Hair follicular keratinocyte (primary cell): ENCODE data around the gene NABP2. TPM values are rescaled to one million over a fixed set of nuclear protein-coding genes. Genes with fewer than 3 reads are reported as not detected.

Experiments used
- total RNA-seq: library from RNA; depleted of rRNA; stranded (reverse); fragments of >200 nt; gene quantifications from 2 replicates; pipeline ENCODE4 v1.2.3, GENCODE V29; 2015

The NABP2 gene
- total RNA-seq = 33.0 and 54.3 TPM in 2 replicates

DNA sequence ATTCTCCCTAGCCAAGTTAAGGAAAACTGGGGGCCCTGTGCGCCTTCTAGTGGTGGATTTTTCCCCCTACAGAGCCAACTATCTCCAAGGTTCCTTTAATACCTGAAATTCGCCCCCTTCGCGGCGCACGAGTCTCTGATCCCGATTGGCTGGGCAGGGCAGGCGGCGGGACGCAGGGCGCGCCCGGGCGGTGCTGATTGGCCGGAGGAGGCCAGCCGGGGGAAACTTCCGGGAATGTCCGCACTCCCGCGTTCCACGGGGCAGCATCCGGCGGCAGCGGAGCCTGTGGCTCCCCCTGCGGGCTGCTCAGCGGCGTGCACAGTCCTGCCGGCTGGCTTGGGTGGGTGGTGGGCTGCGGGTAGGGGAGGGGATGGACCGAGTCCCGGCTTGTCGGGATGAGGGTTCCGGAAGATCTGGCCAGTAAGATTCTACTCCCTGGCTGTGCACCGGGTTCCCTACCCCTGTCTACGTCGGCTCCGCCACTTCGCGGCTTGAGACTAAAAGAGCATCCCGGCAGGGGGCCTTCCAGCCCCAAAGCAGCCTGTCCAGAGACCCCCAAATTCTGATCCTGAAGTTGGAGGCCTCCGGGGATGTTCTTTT lies at the start of gene NABP2:
NABP2 (plus strand) TSS at position 241 of the 600 bp plus-strand sequence. CDS start 515 bp downstream, outside the sequence.

DNA sequence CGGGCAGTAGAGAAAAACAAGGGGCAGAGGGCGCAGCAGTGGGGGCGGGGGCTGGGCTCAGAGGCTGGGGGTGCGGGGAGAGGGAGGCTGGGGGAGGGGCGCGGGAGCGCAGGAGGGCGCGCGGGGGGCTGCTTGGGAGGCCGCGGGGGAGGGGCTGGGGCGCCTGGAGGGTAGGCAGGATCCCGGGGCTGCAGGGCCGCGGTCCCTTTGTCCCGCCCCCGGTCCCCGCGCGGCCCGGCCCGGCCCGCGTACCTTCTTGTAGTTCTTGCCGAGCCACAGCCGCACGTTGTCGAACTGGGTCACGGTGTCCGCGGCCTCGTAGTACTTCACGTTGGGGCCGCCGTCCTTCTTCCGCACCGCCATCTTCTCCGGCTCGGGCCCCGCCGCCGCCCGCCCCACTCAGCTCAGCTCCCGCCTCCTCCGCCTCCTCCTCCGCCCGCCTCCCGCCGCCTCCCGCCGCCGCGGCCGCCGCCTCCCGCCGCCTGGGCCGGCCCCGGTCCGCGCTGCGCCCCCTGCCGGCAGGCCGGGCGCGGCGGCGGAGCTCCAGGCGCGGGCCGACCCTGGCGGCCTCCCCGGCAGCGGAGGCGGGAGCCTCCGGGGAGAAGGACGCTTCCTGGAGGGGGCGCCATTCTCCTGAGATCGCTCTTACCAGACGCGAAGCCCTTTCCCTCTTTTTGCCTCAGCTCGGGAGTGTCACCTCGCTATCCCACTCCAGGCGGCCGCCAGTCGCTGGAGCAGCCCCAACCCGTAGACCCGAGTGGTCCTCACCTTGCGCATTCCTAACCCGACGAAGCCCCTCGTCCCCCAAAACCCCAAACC lies 34.8 kb upstream of the NABP2 start, which contains the start of gene SMARCC2:
SMARCC2 (minus strand) TSS at position 385 of the 819 bp plus-strand sequence; CDS start at position 363, 22 bp downstream.

DNA sequence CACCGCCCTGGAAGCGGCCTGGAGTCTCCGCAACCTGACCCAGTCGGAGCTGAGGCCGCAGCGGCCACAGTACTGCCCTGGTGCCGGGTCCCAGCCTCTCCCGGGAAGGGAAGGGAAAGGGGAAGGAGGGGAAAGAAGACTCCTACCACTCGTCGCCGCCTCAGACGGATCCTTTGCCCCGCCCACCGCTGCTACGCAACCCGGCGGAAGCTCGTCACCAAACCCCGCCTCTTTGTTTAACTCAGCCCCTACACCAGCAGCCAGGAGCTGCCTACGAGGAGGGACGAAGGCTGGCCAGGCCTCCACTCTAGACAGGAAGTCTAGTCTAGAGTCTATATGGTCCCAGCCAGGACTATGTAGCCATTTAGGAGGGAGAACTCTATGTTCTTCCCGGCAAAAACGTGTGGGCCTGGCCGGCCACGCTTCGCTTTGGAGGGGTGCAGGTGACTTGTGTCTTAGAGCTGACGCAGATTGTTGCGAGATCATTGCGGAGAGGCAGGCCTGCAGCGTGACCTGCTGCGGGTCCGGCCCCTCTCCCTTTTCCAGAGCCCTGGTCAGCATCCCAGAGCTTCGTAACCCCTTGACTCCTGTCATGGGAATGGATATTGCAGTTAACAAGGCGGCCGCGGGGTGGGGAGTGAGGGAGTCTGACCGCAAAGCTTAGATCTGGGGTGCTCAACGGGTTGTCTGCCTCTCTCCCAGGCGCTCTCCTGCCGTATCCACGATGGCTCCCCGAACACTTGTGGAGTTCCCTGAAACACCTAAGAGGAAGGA lies 2.2 kb upstream of the NABP2 start, which contains the start of gene RNF41:
RNF41 (minus strand) TSS at position 166 of the 774 bp plus-strand sequence. CDS start 7,875 bp downstream, outside the sequence.

DNA sequence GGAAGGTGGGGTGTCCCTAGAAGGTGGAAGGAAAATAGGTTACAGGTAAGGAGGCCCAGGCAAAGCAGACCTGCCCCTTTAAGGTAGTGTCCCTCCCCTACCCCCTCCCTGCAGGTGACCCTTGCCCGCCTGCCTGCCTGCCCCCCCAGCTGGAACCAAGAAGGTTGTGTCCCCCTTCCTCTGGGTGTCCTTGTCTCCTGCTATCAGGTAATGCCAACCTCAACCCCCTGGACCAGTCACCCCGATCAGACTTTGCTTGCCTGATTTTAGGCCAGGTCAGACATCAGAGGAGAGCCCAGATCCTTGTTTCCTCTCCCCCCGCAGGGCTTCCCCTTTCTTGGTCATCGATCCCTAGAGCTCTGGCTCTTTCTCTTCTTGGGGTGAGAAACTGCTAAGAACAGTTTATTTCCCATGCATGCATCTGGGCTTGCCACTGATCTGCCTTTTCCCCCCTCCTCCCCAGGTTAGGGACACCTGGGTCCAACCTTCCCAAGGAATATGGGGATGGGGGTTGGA lies 5.8 kb downstream of the NABP2 start, which contains the start of gene SLC39A5:
SLC39A5 (plus strand) TSS at position 136 of the 516 bp plus-strand sequence. CDS start 1,224 bp downstream, outside the sequence.

DNA sequence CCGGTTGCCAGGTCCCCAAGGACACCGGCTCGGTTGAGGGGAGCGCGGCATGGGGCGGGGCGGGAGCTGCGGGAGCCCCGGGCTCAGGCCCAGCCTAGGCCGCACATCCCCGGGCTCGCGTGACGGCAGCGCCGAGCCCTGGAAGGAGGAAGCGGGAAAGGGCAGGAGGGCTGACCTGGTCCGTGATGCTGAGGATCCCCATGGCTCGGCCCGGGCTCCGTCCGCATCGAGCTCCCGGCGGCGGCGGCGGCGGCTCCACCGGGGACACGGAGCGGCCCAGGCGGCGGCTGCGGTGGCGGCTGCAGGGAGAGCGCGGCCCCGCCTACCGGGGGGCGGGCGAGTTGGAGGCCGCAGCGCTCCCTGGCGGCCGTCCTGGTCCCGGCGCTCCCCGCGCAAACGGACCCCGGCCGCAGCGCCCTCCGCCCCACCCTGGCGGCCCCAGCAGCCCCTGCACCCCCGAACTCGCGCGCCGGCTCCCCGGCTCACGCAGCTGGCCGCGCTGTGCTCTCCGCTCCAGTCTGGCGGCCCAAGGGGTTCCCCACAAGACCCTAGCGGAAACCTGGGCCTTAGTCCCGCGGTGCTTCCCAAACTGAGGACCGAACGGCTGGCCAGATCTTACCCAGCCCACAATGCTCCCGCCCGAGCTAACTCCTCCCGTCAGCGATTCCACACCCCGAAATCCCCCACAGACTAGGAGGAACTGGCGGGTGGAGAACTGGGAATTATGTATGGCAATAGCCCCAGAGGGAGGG lies 34.1 kb downstream of the NABP2 start, which contains the start of gene ANKRD52:
ANKRD52 (minus strand) TSS at position 317 of the 752 bp plus-strand sequence; CDS start at position 202, 115 bp downstream.

DNA sequence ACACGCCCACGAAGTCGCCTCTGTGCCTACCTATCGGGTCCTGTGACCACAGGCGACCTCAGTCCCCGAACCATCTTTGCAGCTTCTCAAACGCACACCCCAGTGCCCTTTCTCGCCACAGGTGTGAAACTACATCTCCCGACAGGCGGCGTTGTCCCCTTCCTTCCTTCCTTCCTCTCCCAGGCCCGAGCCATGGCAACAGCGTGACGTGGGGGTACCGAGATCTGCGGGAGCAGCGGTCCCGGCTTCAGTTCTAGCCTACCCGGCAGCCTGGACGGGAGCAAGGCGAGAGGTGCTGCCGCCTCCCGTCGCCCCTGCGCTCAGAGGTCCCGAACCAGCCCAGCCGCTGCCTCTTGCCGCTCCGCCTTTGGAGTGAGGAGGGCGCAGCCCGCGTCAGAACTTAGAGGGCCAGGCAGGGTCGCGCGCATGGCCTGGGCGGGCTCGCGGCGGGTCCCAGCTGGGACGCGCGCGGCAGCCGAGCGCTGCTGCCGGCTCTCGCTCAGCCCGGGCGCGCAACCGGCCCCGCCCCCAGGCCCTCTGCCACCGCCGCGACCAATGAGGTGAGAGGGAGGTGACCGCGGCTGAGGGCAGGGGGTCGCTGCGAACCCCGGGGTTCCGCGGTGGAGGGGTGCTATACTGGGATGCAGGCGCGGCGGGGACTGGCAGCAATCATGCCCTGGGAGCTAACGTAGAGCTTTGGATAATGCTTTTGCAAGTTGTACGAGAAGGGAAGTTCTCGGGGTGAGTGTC lies 42.7 kb downstream of the NABP2 start, which contains the start of gene COQ10A:
COQ10A (plus strand) TSS at position 250 of the 750 bp plus-strand sequence; CDS start at position 427, 177 bp downstream.

Other genes with a start within 250 kb of the NABP2 start
- 8.3 and 11.2 TPM in 2 replicates for gene SUOX, start 227.1 kb upstream of the NABP2 start, total RNA-seq
- 0.94 and 2.2 TPM in 2 replicates for gene IKZF4, start 203.3 kb upstream of the NABP2 start, total RNA-seq
- gene RPS26, start 182.4 kb upstream of the NABP2 start, total RNA-seq = 1,053 and 1,704 TPM in 2 replicates
- gene ERBB3, start 144.2 kb upstream of the NABP2 start, total RNA-seq = 6.2 and 14.0 TPM in 2 replicates
- 183 and 356 TPM in 2 replicates for gene PA2G4, start 119.8 kb upstream of the NABP2 start, total RNA-seq
- gene RPL41, start 107.7 kb upstream of the NABP2 start, total RNA-seq = 4,093 and 5,143 TPM in 2 replicates
- gene ZC3H10, start 106.1 kb upstream of the NABP2 start, total RNA-seq = 0.62 and 3.8 TPM in 2 replicates
- 176 and 198 TPM in 2 replicates for gene ESYT1, start 96.1 kb upstream of the NABP2 start, total RNA-seq
- gene MYL6B, start 71.8 kb upstream of the NABP2 start, total RNA-seq = 41.4 and 72.2 TPM in 2 replicates
- 1,992 and 2,124 TPM in 2 replicates for gene MYL6, start 66.0 kb upstream of the NABP2 start, total RNA-seq
- 18.7 and 24.4 TPM in 2 replicates for gene SMARCC2, start 34.9 kb upstream of the NABP2 start, total RNA-seq
- 37.4 and 58.7 TPM in 2 replicates for gene RNF41, start 2.4 kb upstream of the NABP2 start, total RNA-seq
- not detected in 2 replicates for gene SLC39A5, start 5.7 kb downstream of the NABP2 start, total RNA-seq
- 11.9 and 14.2 TPM in 2 replicates for gene ANKRD52, start 34.0 kb downstream of the NABP2 start, total RNA-seq
- 4.8 TPM in 2 replicates for gene COQ10A, start 42.6 kb downstream of the NABP2 start, total RNA-seq
- gene CS, start 76.0 kb downstream of the NABP2 start, total RNA-seq = 106 and 130 TPM in 2 replicates
- 85.5 and 113 TPM in 2 replicates for gene CNPY2, start 91.6 kb downstream of the NABP2 start, total RNA-seq
- gene PAN2, start 109.7 kb downstream of the NABP2 start, total RNA-seq = 9.7 and 17.5 TPM in 2 replicates
- gene IL23A, start 114.5 kb downstream of the NABP2 start, total RNA-seq = 2.7 and 5.5 TPM in 2 replicates
- 40.0 and 64.2 TPM in 2 replicates for gene STAT2, start 135.8 kb downstream of the NABP2 start, total RNA-seq
- gene APOF, start 138.5 kb downstream of the NABP2 start, total RNA-seq = not detected in 2 replicates
- gene TIMELESS, start 225.1 kb downstream of the NABP2 start, total RNA-seq = 9.2 and 23.6 TPM in 2 replicates
- not detected in 2 replicates for gene MIP, start 230.3 kb downstream of the NABP2 start, total RNA-seq
- gene SPRYD4, start 244.2 kb downstream of the NABP2 start, total RNA-seq = 1.1 and 1.7 TPM in 2 replicates